Measurements from ENCODE around the gene EVI5.

Gene EVI5

GRCh38 chr1:92486251-92487077 lies 298.4 kb downstream of the EVI5 start, which contains the start of gene GFI1:
Gene GFI1 (minus strand): TSS chr1:92486925. CDS start chr1:92483487, 3,438 bp downstream.
- DNase-seq (ENCODE audit: low read depth in 1 of 2, low spot score in 1 of 2), result peak in 1 of 2 donors; percentile 57

GRCh38 chr1:92485381-92486250 lies 299.3 kb downstream of the EVI5 start:
- DNase-seq (ENCODE audit: low read depth in 1 of 2, low spot score in 1 of 2), result peak; percentile 54 to 79

- DNase-seq (ENCODE audit: low read depth in 1 of 2, low spot score in 1 of 2), result peak; percentile 37 to 53
Observed at GRCh38 chr1:92484472-92485380, 300.2 kb downstream of the EVI5 start.

GRCh38 chr1:92483610-92484471 lies 301.1 kb downstream of the EVI5 start:
- peak in 1 of 2 donors; percentile 51 for DNase-seq (ENCODE audit: low read depth in 1 of 2, low spot score in 1 of 2)

- no peak for DNase-seq (ENCODE audit: low read depth in 1 of 2, low spot score in 1 of 2)
Observed at GRCh38 chr1:92482665-92483609, 302.0 kb downstream of the EVI5 start.

GRCh38 chr1:92481971-92482664 lies 302.8 kb downstream of the EVI5 start:
- DNase-seq (ENCODE audit: low read depth in 1 of 2, low spot score in 1 of 2), result no peak

- no peak for DNase-seq (ENCODE audit: low read depth in 1 of 2, low spot score in 1 of 2)
Observed at GRCh38 chr1:92481599-92481925, 303.3 kb downstream of the EVI5 start.

GRCh38 chr1:92480813-92481598 lies 303.9 kb downstream of the EVI5 start:
- no peak for DNase-seq (ENCODE audit: low read depth in 1 of 2, low spot score in 1 of 2)

GRCh38 chr1:92480200-92480812 lies 304.6 kb downstream of the EVI5 start:
- no peak for DNase-seq (ENCODE audit: low read depth in 1 of 2, low spot score in 1 of 2)

- DNase-seq (ENCODE audit: low read depth in 1 of 2, low spot score in 1 of 2), result no peak
Observed at GRCh38 chr1:92479587-92479986, 305.3 kb downstream of the EVI5 start.

GRCh38 chr1:92478393-92478792 lies 306.5 kb downstream of the EVI5 start:
- DNase-seq (ENCODE audit: low read depth in 1 of 2, low spot score in 1 of 2), result no peak

- peak in 1 of 2 donors; percentile 36 for DNase-seq (ENCODE audit: low read depth in 1 of 2, low spot score in 1 of 2)
Observed at GRCh38 chr1:92476071-92476631, 308.8 kb downstream of the EVI5 start.

GRCh38 chr1:92475029-92475428 lies 309.9 kb downstream of the EVI5 start:
- DNase-seq (ENCODE audit: low read depth in 1 of 2, low spot score in 1 of 2), result no peak

- no peak for DNase-seq (ENCODE audit: low read depth in 1 of 2, low spot score in 1 of 2)
Observed at GRCh38 chr1:92473781-92474495, 311.0 kb downstream of the EVI5 start.

- DNase-seq (ENCODE audit: low read depth in 1 of 2, low spot score in 1 of 2), result no peak
Observed at GRCh38 chr1:92470216-92470615, 314.7 kb downstream of the EVI5 start.

GRCh38 chr1:92466683-92467352 lies 318.1 kb downstream of the EVI5 start:
- DNase-seq (ENCODE audit: low read depth in 1 of 2, low spot score in 1 of 2), result no peak

Measured in activated T-helper 1 cell treated with anti-CD3 and anti-CD28 coated beads, Interleukin-2, amount 50 U/mL, for 16 hours (primary cell).